Activated gamma-delta T cell (primary cell): ENCODE results near the gene C2CD4B.

Experiments used
- DNase-seq: peaks from one replicate; lab custom pipeline; 2025; lab: John Stamatoyannopoulos, UW

Gene C2CD4B

GRCh38 chr15:62147551-62147950, 17.5 kb downstream of the C2CD4B start:
- no peak for DNase-seq

- DNase-seq: no peak
Observed at GRCh38 chr15:62147149-62147548, 17.9 kb downstream of the C2CD4B start.

GRCh38 chr15:62145015-62145735, 19.9 kb downstream of the C2CD4B start:
- no peak for DNase-seq

GRCh38 chr15:62142736-62143135, 22.3 kb downstream of the C2CD4B start:
- DNase-seq: no peak

GRCh38 chr15:62141643-62142588, 23.2 kb downstream of the C2CD4B start:
- DNase-seq: no peak

- DNase-seq: no peak
Observed at GRCh38 chr15:62141200-62141599, 23.9 kb downstream of the C2CD4B start.

GRCh38 chr15:62138124-62138523, 27.0 kb downstream of the C2CD4B start:
- DNase-seq: no peak

- DNase-seq: no peak
Observed at GRCh38 chr15:62136911-62137865, 27.9 kb downstream of the C2CD4B start.

- DNase-seq: no peak
Observed at GRCh38 chr15:62135532-62136134, 29.5 kb downstream of the C2CD4B start.

- no peak for DNase-seq
Observed at GRCh38 chr15:62133141-62133540, 31.9 kb downstream of the C2CD4B start.

GRCh38 chr15:62128916-62129315, 36.2 kb downstream of the C2CD4B start:
- no peak for DNase-seq

- no peak for DNase-seq
Observed at GRCh38 chr15:62126364-62126763, 38.7 kb downstream of the C2CD4B start.

GRCh38 chr15:62125773-62126172, 39.3 kb downstream of the C2CD4B start:
- DNase-seq: no peak

GRCh38 chr15:62124973-62125303, 40.1 kb downstream of the C2CD4B start:
- no peak for DNase-seq

GRCh38 chr15:62124176-62124972, 40.7 kb downstream of the C2CD4B start:
- no peak for DNase-seq

GRCh38 chr15:62122249-62122648, 42.8 kb downstream of the C2CD4B start:
- no peak for DNase-seq

- no peak for DNase-seq
Observed at GRCh38 chr15:62121273-62122015, 43.6 kb downstream of the C2CD4B start.

GRCh38 chr15:62120776-62121175, 44.3 kb downstream of the C2CD4B start:
- no peak for DNase-seq

GRCh38 chr15:62119874-62120273, 45.2 kb downstream of the C2CD4B start:
- no peak for DNase-seq
